M059J (cell line): ENCODE data around the gene SORCS2. TPM values are rescaled to one million over a fixed set of nuclear protein-coding genes. Genes with fewer than 3 reads are reported as not detected.

Experiments
- DNase-seq: peaks from one replicate; pipeline ENCODE4 v3.0.0-alpha.2; 2012; ENCODE audit warnings: low read depth
- total RNA-seq: library from RNA; depleted of rRNA; stranded (reverse); fragments of >200 nt; shearing (Covaris generic); gene quantifications from 2 replicates; pipeline ENCODE4 v1.2.3, GENCODE V29; 2014

Gene SORCS2
- total RNA-seq, 1 experiment from 2014 or later: 0.02 TPM

DNA sequence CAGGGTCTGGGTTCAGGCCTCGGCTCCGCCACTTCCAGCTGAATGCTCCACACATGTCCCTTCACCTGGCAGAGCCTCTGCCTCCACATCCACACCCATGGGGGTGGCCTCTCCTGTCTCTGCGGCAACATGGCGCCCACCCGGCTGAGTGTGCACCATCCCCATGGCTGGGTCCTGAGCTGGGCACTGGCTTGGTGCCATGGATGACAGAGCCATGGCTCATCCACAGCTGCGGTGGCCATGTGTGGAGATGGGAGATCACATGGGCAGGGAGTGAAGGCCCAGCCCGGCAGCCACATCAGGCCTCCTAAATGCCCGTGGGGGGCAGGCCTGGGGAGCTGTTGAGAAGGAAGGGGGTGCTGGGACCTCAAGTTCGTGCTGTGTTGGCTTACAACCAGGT, 533.6 kb downstream of the SORCS2 start:
- DNase-seq: peak; percentile 77

GRCh38 chr4:7726665-7727413, 534.5 kb downstream of the SORCS2 start:
- no peak for DNase-seq

GRCh38 chr4:7727749-7728148, 535.4 kb downstream of the SORCS2 start:
- no peak for DNase-seq

DNA sequence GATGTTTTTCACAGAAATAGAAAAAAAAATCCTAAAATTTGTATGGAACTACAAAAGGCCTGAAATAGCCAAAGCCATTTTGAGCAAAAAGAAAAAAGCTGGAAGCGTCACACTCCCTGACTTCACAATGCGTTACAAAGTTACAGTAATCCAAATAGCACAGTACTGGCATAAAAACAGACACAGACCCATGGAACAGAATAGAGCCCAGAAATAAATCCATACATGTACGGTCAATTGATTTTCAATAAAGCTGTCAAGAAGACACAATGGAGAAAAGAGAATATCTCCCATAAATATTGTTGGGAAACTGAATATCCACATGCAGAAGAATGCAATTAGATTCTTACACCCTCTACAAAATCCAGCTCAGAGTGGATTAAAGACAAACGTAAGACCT, 539.1 kb downstream of the SORCS2 start:
- no peak for DNase-seq

DNA sequence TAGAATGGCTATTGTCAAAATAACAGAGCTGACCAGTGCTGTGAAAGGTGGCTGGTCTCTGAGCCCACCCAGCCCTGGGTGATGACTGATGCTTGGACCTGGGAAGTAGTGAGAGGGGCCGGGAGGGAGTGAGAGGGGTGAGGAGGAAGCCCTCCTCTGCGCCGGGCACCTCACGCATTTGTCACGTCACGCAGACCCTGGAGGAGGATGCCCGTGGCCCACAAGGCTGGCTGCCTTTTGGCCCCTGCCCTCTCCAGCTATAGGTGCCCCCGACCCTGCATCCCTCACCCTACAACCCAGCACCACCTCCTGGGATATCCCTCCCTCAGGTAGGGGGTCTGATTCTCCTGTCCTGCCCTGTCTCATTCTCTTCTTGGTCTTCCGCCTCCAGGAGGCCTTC, 539.9 kb downstream of the SORCS2 start:
- DNase-seq: no peak

- DNase-seq: no peak
These were observed 540.9 kb downstream of the SORCS2 start for GRCh38 chr4:7733201-7733600.

GRCh38 chr4:7733801-7734650, 541.7 kb downstream of the SORCS2 start:
- DNase-seq: no peak

- no peak for DNase-seq
These were observed 542.4 kb downstream of the SORCS2 start for GRCh38 chr4:7734651-7735260.

GRCh38 chr4:7735395-7735794, 543.1 kb downstream of the SORCS2 start:
- DNase-seq: no peak

DNA sequence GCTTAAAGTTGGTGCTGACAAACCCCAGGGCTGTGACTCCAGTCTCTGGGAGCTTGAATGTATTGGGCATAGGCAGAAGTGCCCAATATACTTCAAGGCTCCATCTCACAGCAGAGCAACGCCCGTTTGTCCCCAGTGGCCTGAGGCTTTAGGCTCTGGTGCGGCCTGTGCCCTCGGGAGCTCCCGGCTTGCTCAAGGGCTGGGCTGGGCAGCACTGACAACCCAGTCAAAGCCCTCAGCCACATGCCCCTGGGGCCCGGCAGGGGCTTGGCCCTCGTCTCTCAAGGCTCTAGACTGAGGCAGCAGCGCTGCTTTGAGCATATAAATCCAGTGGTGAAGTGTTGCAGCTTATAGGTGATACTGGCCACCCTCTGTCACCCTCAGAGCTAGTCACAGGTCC, 543.6 kb downstream of the SORCS2 start:
- DNase-seq: no peak

GRCh38 chr4:7736436-7737267, 544.3 kb downstream of the SORCS2 start:
- DNase-seq: peak; percentile 60

GRCh38 chr4:7737268-7737645, 544.9 kb downstream of the SORCS2 start:
- no peak for DNase-seq

- no peak for DNase-seq
These were observed 545.6 kb downstream of the SORCS2 start for GRCh38 chr4:7737752-7738457.

GRCh38 chr4:7738458-7739076, 546.2 kb downstream of the SORCS2 start:
- DNase-seq: no peak

- DNase-seq: no peak
These were observed 547.0 kb downstream of the SORCS2 start for GRCh38 chr4:7739077-7739917.

- DNase-seq: no peak
These were observed 547.9 kb downstream of the SORCS2 start for GRCh38 chr4:7739918-7740865.

DNA sequence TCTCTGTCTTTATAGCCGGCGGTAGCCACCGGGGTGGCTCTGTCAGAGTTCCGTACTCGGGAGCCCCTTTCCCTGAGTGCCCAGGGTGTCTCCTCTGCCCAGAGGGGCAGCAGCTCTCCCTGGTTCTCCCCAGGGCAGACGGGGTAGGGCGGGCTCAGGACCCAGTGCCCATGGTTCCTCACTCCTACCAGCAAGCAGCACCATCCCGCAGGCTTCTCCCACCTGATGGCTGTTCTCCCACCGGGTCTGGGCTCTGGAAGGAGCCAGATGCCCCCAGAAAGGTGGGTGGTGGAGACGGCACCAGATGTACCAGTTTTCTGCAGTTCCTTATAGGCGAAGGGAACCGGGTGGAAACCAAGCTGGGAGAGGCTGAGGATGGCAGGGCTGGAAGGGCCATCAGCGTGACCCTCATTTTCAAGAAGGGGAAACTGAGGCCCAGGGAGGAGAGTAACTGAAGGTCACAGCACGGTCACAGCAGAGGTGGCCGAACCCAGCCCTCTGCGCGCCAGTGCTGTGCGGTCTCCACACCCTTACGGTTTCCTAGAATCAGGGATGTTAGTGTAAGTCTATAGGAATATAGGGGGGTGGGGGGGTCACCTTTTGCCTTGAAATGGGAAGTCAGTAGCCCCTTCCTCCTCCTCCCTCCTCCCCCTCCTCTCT, 548.7 kb downstream of the SORCS2 start:
- no peak for DNase-seq
